AG04450 (cell line): ENCODE data around the gene TRIP13. TPM values are rescaled to one million over a fixed set of nuclear protein-coding genes. Genes with fewer than 3 reads are reported as not detected.

Experiments used
- CTCF ChIA-PET: fragments of 300-600, 350-600 bp; formaldehyde crosslinking; extraction: SDS; loops from one replicate; lab custom pipeline; 2022; ENCODE audit warnings: antibody characterized with exemption, inconsistent platforms; lab: Charles Lee
- POLR2A ChIA-PET: fragments of 350-600 bp; formaldehyde crosslinking; extraction: SDS; loops from one replicate; lab custom pipeline; 2021; ENCODE audit warnings: antibody characterized with exemption, inconsistent platforms; lab: Yijun Ruan, JAX
- DNase-seq: peaks from one replicate; pipeline ENCODE4 v3.0.0-alpha.2; 2011; ENCODE audit warnings: low read depth, low spot score
- H3K27ac ChIP-seq: one replicate; pipeline ENCODE4 v1.5.1; 2012; ENCODE audit warnings: low read depth, low read length, control low read depth
- H3K27me3 ChIP-seq: one replicate; pipeline ENCODE4 v1.6.0; 2012; ENCODE audit warnings: low read length; ENCODE audit not compliant: control insufficient read depth, insufficient read depth
- H3K4me3 ChIP-seq: 2 replicates; pipeline ENCODE4 v1.5.1; 2011; ENCODE audit warnings: mild to moderate bottlenecking, low read depth, low read length, control low read depth
- H3K9me3 ChIP-seq: 2 replicates; pipeline ENCODE4 v1.5.1; 2012; ENCODE audit warnings: low read length; ENCODE audit not compliant: control insufficient read depth, insufficient read depth
- polyA plus RNA-seq: library from polyadenylated mRNA; depleted of rRNA; stranded (reverse); fragments of >200 nt; gene quantifications from 2 replicates; pipeline ENCODE4 v1.2.3, GENCODE V29; 2011
- TF ChIP-seq, protein P1 (sequence below): IDR thresholded peaks from 2 replicates; pipeline ENCODE4 v1.5.1; 2011; ENCODE audit warnings: low read depth, low read length, control low read depth, inconsistent platforms

TRIP13 gene
- polyA plus RNA-seq, 1 experiment = 13.8 TPM

DNA sequence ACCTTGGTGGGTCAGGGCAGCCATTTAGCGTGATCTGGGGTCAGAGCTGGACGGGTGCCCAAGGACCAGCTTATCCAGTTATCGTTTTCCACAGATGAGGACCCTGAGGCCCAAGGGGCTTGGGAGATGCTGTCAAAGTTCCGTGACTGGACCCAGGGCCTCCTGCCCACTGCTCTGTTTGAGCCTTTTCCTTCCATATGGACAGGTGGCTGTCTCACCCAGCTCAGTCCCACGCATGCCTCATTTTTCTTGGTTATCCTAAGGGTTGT, 56.5 kb downstream of the TRIP13 start:
- peaks cover 19% of the 10 kb centered on the region for H3K9me3 ChIP-seq
- peaks cover 89% of the 10 kb centered on the region for H3K27me3 ChIP-seq
- CTCF ChIA-PET = interaction anchor here (0.6 to 0.7 kb wide), 2 partner anchors 9 to 689 kb away, joined by 3 read pairs; no protein-coding TSS in a partner anchor
- no peak for DNase-seq
- H3K27ac ChIP-seq = no peak overlapping the region
- TF ChIP-seq, protein P1, sequence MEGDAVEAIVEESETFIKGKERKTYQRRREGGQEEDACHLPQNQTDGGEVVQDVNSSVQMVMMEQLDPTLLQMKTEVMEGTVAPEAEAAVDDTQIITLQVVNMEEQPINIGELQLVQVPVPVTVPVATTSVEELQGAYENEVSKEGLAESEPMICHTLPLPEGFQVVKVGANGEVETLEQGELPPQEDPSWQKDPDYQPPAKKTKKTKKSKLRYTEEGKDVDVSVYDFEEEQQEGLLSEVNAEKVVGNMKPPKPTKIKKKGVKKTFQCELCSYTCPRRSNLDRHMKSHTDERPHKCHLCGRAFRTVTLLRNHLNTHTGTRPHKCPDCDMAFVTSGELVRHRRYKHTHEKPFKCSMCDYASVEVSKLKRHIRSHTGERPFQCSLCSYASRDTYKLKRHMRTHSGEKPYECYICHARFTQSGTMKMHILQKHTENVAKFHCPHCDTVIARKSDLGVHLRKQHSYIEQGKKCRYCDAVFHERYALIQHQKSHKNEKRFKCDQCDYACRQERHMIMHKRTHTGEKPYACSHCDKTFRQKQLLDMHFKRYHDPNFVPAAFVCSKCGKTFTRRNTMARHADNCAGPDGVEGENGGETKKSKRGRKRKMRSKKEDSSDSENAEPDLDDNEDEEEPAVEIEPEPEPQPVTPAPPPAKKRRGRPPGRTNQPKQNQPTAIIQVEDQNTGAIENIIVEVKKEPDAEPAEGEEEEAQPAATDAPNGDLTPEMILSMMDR = no peak
- H3K4me3 ChIP-seq = no peak overlapping the region
- POLR2A ChIA-PET = no interaction called here

DNA sequence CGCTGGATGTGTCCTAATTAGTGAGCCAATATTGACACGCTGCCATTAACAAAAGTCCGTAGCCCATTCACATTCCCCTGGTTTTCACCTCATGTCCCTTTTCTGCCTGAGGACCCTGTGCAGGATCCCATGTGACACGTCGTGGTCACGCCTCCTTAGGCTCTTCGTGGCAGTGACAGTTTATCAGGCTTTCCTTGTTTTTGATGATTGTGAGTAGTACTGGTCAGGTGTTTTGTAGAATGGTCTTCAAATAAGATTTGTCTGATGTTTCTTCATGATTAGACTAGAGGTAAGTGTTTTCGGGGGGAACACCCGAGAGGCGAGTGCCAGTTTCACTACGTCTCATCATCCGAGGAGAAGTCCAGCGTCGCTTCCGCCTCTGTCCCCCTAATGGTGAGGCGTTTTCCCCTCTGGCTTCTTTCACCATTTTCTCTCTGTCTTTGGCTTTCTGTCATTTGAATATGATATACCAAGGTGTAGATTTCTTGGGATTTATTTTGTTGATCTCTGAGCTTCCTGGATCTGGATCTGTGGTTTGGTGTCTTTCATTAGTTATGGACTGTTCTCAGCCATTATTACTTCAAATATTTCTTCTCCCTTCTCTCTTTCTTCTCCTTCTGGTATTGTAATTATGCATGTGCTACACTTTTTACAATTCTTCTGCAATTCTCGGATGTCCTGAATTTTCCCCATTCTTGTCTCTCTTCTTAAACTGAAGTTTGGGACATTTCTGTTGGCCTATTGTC, 57.3 kb downstream of the TRIP13 start:
- TF ChIP-seq, protein P1 = no peak
- POLR2A ChIA-PET = no interaction called here
- CTCF ChIA-PET = interaction anchor here (0.7 to 1.2 kb wide), 2 partner anchors 26 to 689 kb away, joined by 3 to 4 read pairs; no protein-coding TSS in a partner anchor
- Histone ChIP-seq H3K9me3 (peaks cover 19% of the 10 kb centered on the region), H3K27ac (no peak overlapping the region), H3K27me3 (peaks cover 88% of the 10 kb centered on the region), H3K4me3 (no peak overlapping the region)
- DNase-seq = no peak

DNA sequence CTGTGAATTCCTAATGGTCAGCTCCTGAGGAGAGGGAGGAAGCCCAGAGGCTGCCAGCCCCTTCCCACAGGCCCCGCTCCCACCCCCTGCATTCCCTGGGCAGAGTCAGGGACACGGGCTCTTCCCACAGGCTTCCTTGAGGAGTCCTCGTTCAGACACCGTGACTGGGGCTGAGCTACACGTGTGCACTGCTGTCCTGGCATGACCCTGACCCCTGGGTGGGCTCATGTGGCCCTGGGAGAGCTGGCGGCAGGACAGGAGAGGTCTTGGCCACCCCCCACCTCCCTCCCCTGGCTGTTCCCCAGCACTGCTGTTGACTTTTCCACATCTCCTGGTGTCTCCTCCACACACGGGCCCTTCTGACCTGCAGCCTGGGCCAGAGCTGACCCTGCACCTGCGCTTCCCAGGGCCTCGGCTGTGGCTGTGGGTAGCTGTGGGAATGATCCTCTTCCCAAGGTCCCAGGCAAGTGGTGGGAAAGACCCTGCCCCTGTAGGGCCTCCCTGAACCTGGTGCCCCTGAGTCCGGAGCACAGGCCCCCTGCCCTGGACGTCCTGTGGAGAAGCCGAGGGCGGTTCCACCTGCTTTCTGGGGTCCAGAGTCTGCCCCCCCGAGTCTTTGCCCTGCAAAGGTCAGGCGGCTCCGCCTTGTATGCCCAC, 59.4 kb downstream of the TRIP13 start:
- H3K27ac ChIP-seq = no peak overlapping the region
- CTCF ChIA-PET = no interaction called here
- H3K4me3 ChIP-seq = no peak overlapping the region
- H3K27me3 ChIP-seq = peaks cover 79% of the 10 kb centered on the region
- no peak for DNase-seq
- POLR2A ChIA-PET = no interaction called here
- peaks cover 25% of the 10 kb centered on the region for H3K9me3 ChIP-seq
- TF ChIP-seq, protein P1 = no peak

DNA sequence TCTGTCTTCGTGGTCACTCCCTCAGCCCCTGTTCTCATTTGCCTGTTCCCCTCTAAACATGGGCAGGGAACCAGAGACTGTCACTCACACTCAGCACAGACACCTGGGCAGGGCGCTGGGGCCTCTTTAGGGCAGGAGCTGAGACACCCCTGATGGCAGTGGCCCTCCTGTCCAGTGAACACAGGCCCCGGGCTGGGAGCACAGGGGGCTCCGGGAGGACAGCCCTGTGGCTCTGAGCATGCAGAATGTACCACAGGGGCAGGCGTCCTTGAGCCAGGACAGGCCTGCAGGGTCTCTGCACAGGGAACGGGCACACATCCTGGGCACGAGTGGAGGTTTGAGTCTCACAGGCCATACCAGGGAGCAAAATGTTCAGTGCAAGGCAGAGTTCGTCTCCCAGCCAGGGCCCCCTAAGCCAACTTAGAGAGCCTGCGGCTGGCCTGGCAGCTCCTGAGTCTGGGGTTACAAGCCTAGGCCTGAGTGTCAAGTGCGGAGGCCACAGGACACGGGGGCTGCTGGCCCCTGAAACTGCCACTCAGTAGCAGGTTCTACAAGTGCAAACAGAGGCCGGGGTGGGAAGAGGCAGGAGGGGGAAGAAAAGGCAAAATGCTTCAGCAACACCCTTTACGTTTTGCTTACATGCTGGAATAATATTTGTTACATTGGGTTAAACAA, 60.0 kb downstream of the TRIP13 start:
- Histone ChIP-seq H3K27ac (no peak overlapping the region), H3K27me3 (peaks cover 74% of the 10 kb centered on the region), H3K4me3 (no peak overlapping the region), H3K9me3 (peaks cover 25% of the 10 kb centered on the region)
- ChIA-PET POLR2A (no interaction called here), CTCF (no interaction called here)
- DNase-seq = no peak
- TF ChIP-seq, protein P1 = no peak
